Measurements from ENCODE around the gene PPP1R15A.
"Not testable (repeated sequence)": the region's sequence is repeated elsewhere in the genome, so short reads cannot be mapped to it uniquely, and the experiment has no call there.

The PPP1R15A gene

GRCh38 chr19:48910803-48911202 is 38.6 kb downstream of the PPP1R15A start:
- no peak for DNase-seq (ENCODE audit: extremely low read depth in 1 of 2, low read depth in 1 of 2)

- DNase-seq (ENCODE audit: extremely low read depth in 1 of 2, low read depth in 1 of 2): no peak
These were observed 41.1 kb downstream of the PPP1R15A start for GRCh38 chr19:48913114-48913889.

- DNase-seq (ENCODE audit: extremely low read depth in 1 of 2, low read depth in 1 of 2): no peak
These were observed 42.0 kb downstream of the PPP1R15A start for GRCh38 chr19:48914181-48914580.

GRCh38 chr19:48915757-48916156 is 43.5 kb downstream of the PPP1R15A start:
- DNase-seq (ENCODE audit: extremely low read depth in 1 of 2, low read depth in 1 of 2): no peak

GRCh38 chr19:48918071-48918470 is 45.9 kb downstream of the PPP1R15A start:
- DNase-seq (ENCODE audit: extremely low read depth in 1 of 2, low read depth in 1 of 2): no peak

GRCh38 chr19:48918801-48919247 is 46.6 kb downstream of the PPP1R15A start:
- no peak for DNase-seq (ENCODE audit: extremely low read depth in 1 of 2, low read depth in 1 of 2)

- DNase-seq (ENCODE audit: extremely low read depth in 1 of 2, low read depth in 1 of 2): not testable (repeated sequence)
These were observed 47.0 kb downstream of the PPP1R15A start for GRCh38 chr19:48919271-48919670.

GRCh38 chr19:48920949-48921348 is 48.7 kb downstream of the PPP1R15A start:
- no peak for DNase-seq (ENCODE audit: extremely low read depth in 1 of 2, low read depth in 1 of 2)

- DNase-seq (ENCODE audit: extremely low read depth in 1 of 2, low read depth in 1 of 2): no peak
These were observed 49.7 kb downstream of the PPP1R15A start for GRCh38 chr19:48921721-48922500.

- no peak for DNase-seq (ENCODE audit: extremely low read depth in 1 of 2, low read depth in 1 of 2)
These were observed 50.6 kb downstream of the PPP1R15A start for GRCh38 chr19:48922548-48923490.

GRCh38 chr19:48925240-48925843 is 53.1 kb downstream of the PPP1R15A start:
- DNase-seq (ENCODE audit: extremely low read depth in 1 of 2, low read depth in 1 of 2): no peak

Measured in stimulated activated CD8-positive, alpha-beta memory T cell treated with anti-CD3 and anti-CD28 coated beads, Interleukin-7, amount 100 ng/mL, for 48 hours (primary cell).